Measurements from ENCODE around the gene RGS7. TPM values are rescaled to one million over a fixed set of nuclear protein-coding genes. Genes with fewer than 3 reads are reported as not detected.

Gene RGS7
- total RNA-seq, 1 donor from 2014 or later: 16.0 TPM

DNA sequence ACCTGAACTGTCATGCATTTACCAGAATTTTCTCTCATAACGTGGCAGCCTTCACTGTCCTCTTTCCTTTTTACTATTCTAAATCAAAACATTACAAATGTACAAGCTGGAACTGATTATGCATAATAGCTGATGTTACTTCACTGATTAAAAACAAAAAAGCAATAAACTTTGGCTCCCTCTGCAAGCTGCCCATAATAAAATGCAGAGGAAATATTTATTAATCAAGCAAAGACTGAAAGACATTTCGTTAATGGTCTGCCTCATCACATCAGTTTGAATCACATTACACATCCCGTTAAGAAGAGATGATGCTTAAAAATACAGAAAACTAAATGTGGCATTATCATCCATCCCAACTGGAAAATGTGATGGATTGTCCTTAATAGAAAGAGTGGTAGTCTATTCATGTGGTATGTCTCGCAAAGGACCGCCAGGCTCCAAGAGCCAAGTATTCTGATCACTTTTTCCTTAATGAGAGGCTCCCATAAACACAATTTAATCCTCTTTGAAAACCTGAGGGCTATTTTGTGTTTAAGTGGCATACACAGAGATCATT lies 225.3 kb downstream of the RGS7 start:
- Mint-ChIP-seq H3K27ac (ENCODE audit: unreplicated experiment) (no peak overlapping the region), H3K4me3 (ENCODE audit: unreplicated experiment) (no peak overlapping the region), H3K27me3 (ENCODE audit: unreplicated experiment) (no peaks in the 10 kb centered on the region), H3K4me1 (ENCODE audit: low read depth, unreplicated experiment) (no peaks in the 10 kb centered on the region), H3K36me3 (ENCODE audit: unreplicated experiment) (no peaks in the 10 kb centered on the region), H3K9me3 (ENCODE audit: unreplicated experiment) (no peaks in the 10 kb centered on the region)
- DNase-seq: no peak
- TF ChIP-seq, protein P1, sequence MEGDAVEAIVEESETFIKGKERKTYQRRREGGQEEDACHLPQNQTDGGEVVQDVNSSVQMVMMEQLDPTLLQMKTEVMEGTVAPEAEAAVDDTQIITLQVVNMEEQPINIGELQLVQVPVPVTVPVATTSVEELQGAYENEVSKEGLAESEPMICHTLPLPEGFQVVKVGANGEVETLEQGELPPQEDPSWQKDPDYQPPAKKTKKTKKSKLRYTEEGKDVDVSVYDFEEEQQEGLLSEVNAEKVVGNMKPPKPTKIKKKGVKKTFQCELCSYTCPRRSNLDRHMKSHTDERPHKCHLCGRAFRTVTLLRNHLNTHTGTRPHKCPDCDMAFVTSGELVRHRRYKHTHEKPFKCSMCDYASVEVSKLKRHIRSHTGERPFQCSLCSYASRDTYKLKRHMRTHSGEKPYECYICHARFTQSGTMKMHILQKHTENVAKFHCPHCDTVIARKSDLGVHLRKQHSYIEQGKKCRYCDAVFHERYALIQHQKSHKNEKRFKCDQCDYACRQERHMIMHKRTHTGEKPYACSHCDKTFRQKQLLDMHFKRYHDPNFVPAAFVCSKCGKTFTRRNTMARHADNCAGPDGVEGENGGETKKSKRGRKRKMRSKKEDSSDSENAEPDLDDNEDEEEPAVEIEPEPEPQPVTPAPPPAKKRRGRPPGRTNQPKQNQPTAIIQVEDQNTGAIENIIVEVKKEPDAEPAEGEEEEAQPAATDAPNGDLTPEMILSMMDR (IDR thresholded peaks at IDR 0.05; ENCODE audit: partially characterized antibody, unreplicated experiment): no peak

DNA sequence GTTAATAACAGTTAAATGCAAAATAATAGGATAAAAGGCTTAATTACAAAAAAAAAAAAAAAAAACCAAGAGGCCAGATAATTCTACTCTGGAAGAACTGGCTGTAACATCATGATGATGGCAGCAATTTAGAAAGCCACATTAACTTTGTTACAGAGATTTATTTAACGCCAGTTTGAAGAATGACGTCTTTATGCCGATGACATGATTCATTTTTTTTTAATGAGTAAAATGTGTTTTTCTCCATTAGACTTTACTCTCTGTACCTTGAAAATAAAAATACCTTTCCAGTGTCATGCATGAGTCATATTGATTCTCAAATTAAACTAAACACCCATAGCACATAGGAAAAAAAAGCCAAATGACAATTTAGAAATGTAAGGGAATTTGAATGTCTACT lies 226.1 kb downstream of the RGS7 start:
- Mint-ChIP-seq H3K27ac (ENCODE audit: unreplicated experiment) (no peak overlapping the region), H3K9me3 (ENCODE audit: unreplicated experiment) (no peaks in the 10 kb centered on the region), H3K4me3 (ENCODE audit: unreplicated experiment) (no peak overlapping the region), H3K27me3 (ENCODE audit: unreplicated experiment) (no peaks in the 10 kb centered on the region), H3K4me1 (ENCODE audit: low read depth, unreplicated experiment) (no peaks in the 10 kb centered on the region), H3K36me3 (ENCODE audit: unreplicated experiment) (no peaks in the 10 kb centered on the region)
- DNase-seq: no peak
- TF ChIP-seq, protein P1 (IDR thresholded peaks at IDR 0.05; ENCODE audit: partially characterized antibody, unreplicated experiment): no peak

DNA sequence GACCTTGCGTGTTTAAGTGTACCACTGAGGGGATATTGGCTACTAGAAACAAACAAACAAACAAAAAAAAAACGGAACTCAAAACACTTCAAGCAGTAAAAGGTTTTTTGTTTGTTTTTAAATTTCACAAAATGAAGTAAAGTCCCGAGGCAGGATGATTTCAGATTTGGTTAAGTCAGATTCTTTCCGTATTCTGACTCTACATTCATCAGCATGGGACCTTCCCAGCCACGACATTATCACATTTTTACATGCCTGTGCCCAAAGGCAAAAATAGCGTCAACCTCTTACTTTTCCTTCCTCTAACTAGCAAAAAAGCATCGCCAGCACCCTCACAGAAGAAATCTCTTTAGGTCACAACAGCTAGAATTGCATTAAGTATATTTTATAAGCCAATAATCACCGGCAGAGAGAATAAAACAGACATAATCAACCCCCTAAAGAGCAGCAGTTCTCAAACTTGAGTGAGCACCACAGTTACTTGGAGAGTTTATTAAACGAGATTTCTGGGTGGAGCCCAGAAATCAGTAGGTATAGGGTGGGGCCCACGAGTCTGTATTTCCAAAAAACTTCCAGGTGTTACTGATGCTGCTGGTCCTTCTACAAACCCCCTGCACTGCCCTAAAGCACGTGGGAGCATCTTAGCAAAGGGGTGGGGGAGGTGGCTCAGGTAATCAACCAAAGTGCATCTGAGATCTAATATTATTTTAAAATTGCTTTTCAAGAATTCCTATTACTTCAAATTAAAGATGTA lies 227.6 kb downstream of the RGS7 start:
- H3K4me1 Mint-ChIP-seq (ENCODE audit: low read depth, unreplicated experiment): peaks cover 2% of the 10 kb centered on the region
- H3K27me3 Mint-ChIP-seq (ENCODE audit: unreplicated experiment): peaks cover 2% of the 10 kb centered on the region
- no peak overlapping the region for H3K27ac Mint-ChIP-seq (ENCODE audit: unreplicated experiment)
- TF ChIP-seq, protein P1 (IDR thresholded peaks at IDR 0.05; ENCODE audit: partially characterized antibody, unreplicated experiment): no peak
- H3K9me3 Mint-ChIP-seq (ENCODE audit: unreplicated experiment): no peaks in the 10 kb centered on the region
- no peak overlapping the region for H3K4me3 Mint-ChIP-seq (ENCODE audit: unreplicated experiment)
- DNase-seq: no peak
- H3K36me3 Mint-ChIP-seq (ENCODE audit: unreplicated experiment): no peaks in the 10 kb centered on the region

DNA sequence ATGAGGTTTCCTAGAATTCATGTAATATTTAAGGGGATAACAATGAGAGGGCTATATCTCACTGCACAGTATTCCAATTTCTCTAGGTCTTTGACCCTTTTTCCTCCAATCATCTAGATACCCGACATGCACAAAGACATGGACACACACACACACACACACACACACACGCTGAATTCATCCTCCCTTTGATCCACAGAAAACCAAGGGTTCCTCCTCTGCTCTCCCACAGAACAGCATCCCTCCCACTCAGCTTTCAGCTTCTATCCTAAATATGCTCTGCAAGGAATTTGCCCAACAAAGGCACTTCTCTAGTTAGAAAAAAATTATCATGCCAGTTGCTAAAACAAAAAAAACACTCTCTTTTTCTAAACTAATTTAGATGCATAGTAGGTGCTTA lies 231.7 kb downstream of the RGS7 start:
- Mint-ChIP-seq H3K27ac (ENCODE audit: unreplicated experiment) (no peak overlapping the region), H3K4me3 (ENCODE audit: unreplicated experiment) (no peak overlapping the region)

DNA sequence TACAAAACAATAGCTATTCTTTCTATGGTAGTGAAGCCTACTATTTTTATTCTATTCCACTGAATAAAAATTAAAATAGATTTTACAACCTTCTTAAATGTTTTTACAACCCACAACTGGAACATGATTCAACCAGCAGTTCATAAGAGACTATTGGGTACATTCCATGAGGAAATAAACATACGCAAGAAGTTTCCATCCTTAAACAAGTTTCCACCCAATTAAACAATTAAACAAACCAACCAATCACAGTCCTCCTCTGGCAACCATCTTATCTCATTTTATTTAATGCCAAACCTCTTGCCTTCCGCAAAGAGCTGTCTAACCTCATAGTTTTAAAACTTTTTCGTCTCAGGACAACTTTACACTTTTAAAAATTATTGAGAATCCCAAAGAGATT lies 239.0 kb downstream of the RGS7 start:
- Mint-ChIP-seq H3K4me3 (ENCODE audit: unreplicated experiment) (no peak overlapping the region), H3K36me3 (ENCODE audit: unreplicated experiment) (no peaks in the 10 kb centered on the region), H3K27me3 (ENCODE audit: unreplicated experiment) (no peaks in the 10 kb centered on the region), H3K27ac (ENCODE audit: unreplicated experiment) (no peak overlapping the region), H3K4me1 (ENCODE audit: low read depth, unreplicated experiment) (no peaks in the 10 kb centered on the region), H3K9me3 (ENCODE audit: unreplicated experiment) (no peaks in the 10 kb centered on the region)
- TF ChIP-seq, protein P1 (IDR thresholded peaks at IDR 0.05; ENCODE audit: partially characterized antibody, unreplicated experiment): no peak
- DNase-seq: no peak

More for the DNA sequence above, 231.7 kb downstream of the RGS7 start:
- TF ChIP-seq, protein P1 (IDR thresholded peaks at IDR 0.05; ENCODE audit: partially characterized antibody, unreplicated experiment): no peak
- Mint-ChIP-seq H3K36me3 (ENCODE audit: unreplicated experiment) (no peaks in the 10 kb centered on the region), H3K27me3 (ENCODE audit: unreplicated experiment) (peaks cover 2% of the 10 kb centered on the region), H3K9me3 (ENCODE audit: unreplicated experiment) (peaks cover 1% of the 10 kb centered on the region), H3K4me1 (ENCODE audit: low read depth, unreplicated experiment) (peaks cover 2% of the 10 kb centered on the region)
- no peak for DNase-seq
